Measurements from ENCODE around the gene PCDHGA2. TPM values are rescaled to one million over a fixed set of nuclear protein-coding genes. Genes with fewer than 3 reads are reported as not detected.

Gene PCDHGA2
- total RNA-seq, 1 experiment from 2014 or later, result not detected

DNA sequence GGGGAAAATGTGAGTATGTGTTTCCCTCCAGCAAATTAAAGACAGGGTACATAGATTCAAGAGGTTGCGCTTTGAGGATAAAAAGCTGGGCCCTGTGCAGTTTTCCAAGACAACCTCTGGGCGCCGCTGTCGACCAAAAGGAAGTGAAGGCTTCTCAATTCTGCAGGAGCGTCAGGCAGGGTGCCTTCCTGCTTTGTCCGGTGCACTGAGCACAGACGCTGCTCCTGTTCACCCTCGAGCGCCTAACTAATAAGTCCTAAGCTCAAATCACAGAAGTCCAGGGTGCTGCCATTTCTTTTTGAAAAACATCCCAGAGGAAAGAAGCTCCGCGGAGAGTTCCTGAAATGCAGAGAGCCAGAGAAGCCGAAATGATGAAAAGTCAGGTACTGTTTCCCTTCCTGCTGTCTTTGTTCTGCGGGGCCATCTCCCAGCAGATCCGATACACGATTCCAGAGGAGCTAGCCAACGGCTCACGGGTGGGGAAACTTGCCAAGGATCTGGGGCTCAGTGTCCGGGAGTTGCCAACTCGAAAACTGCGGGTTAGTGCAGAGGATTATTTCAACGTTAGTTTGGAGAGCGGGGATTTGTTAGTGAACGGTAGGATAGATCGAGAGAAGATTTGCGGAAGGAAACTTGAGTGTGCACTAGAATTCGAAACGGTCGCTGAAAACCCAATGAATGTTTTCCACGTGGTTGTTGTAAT is 11.5 kb downstream of the PCDHGA2 start, which contains the start of gene PCDHGB1:
PCDHGB1 (plus strand) TSS at position 183 of the 703 bp plus-strand sequence; CDS start at position 345, 162 bp downstream.
- BruUV-seq (replicated peaks), result no TSS peak
- no peak within 1 kb of the TSS for H3K27ac ChIP-seq (ENCODE audit: low read length)
- H3K4me1 ChIP-seq (ENCODE audit: insufficient read depth, low read length), result no peaks in the 10 kb centered on the region
- H3K27me3 ChIP-seq (ENCODE audit: low read length), result no peaks in the 10 kb centered on the region
- ATAC-seq (no peak), DNase-seq (no peak)
- no peaks in the 10 kb centered on the region for H3K9me2 ChIP-seq (replicated peaks; ENCODE audit: low read length)
- ChIA-PET CTCF (no interaction called here), POLR2A (ENCODE audit: unreplicated experiment) (no interaction called here)
- H3K9me3 ChIP-seq (ENCODE audit: low read length), result no peaks in the 10 kb centered on the region
- no peaks in the 10 kb centered on the region for H4K20me1 ChIP-seq (ENCODE audit: low read length)
- no peak within 1 kb of the TSS for H2AFZ ChIP-seq (ENCODE audit: low read length)
- no peak for TF ChIP-seq CTCF (conservative IDR thresholded peaks at IDR 0.05; ENCODE audit: low read depth, low read length)
- TF ChIP-seq EZH2 (IDR thresholded peaks at IDR 0.05; ENCODE audit: low read length, unreplicated experiment), result no peak
- TF ChIP-seq EZH2phosphoT487 (IDR thresholded peaks at IDR 0.05; ENCODE audit: borderline replicate concordance, low read length), result no peak
- no peaks in the 10 kb centered on the region for H3K36me3 ChIP-seq (ENCODE audit: low read depth, low read length)
- intact Hi-C loops (cut with micrococcal nuclease), result no loop called here
- H3K4me2 ChIP-seq (ENCODE audit: low read length), result no peak within 1 kb of the TSS
- no peak within 1 kb of the TSS for H3K4me3 ChIP-seq (ENCODE audit: low read length)
- no peaks in the 10 kb centered on the region for H3F3A ChIP-seq (ENCODE audit: low read length, unreplicated experiment)
- H3K9ac ChIP-seq (ENCODE audit: low read length), result no peak within 1 kb of the TSS
- H3K79me2 ChIP-seq (ENCODE audit: low read length), result no peaks in the 10 kb centered on the region

DNA sequence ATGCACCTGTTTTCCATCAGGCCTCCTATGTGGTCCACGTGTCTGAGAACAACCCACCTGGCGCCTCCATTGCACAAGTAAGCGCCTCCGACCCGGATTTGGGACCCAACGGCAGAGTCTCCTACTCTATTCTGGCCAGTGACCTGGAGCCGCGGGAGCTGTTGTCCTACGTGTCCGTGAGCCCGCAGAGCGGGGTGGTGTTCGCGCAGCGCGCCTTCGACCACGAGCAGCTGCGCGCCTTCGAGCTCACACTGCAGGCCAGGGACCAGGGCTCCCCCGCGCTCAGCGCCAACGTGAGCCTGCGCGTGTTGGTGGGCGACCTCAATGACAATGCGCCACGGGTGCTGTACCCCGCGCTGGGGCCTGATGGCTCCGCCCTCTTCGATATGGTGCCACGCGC is 13.0 kb downstream of the PCDHGA2 start:
- Histone ChIP-seq H3K9me2 (replicated peaks; ENCODE audit: low read length) (no peaks in the 10 kb centered on the region), H3K36me3 (ENCODE audit: low read depth, low read length) (no peaks in the 10 kb centered on the region), H3K9ac (ENCODE audit: low read length) (no peak overlapping the region), H2AFZ (ENCODE audit: low read length) (no peak overlapping the region), H3K4me1 (ENCODE audit: insufficient read depth, low read length) (no peaks in the 10 kb centered on the region), H4K20me1 (ENCODE audit: low read length) (no peaks in the 10 kb centered on the region), H3K9me3 (ENCODE audit: low read length) (no peaks in the 10 kb centered on the region), H3K79me2 (ENCODE audit: low read length) (no peaks in the 10 kb centered on the region), H3K4me3 (ENCODE audit: low read length) (no peak overlapping the region), H3F3A (ENCODE audit: low read length, unreplicated experiment) (no peaks in the 10 kb centered on the region), H3K4me2 (ENCODE audit: low read length) (no peak overlapping the region), H3K27ac (ENCODE audit: low read length) (no peak overlapping the region), H3K27me3 (ENCODE audit: low read length) (no peaks in the 10 kb centered on the region)
- POLR2A ChIA-PET (ENCODE audit: unreplicated experiment), result no interaction called here
- BruUV-seq (replicated peaks), result no TSS peak
- CTCF ChIA-PET, result no interaction called here
- DNase-seq (no peak), ATAC-seq (no peak)
- intact Hi-C loops (cut with micrococcal nuclease), result no loop called here
- TF ChIP-seq EZH2phosphoT487 (IDR thresholded peaks at IDR 0.05; ENCODE audit: borderline replicate concordance, low read length), result no peak
- TF ChIP-seq CTCF (conservative IDR thresholded peaks at IDR 0.05; ENCODE audit: low read depth, low read length), result no peak
- no peak for TF ChIP-seq EZH2 (IDR thresholded peaks at IDR 0.05; ENCODE audit: low read length, unreplicated experiment)

- Histone ChIP-seq H3K27ac (ENCODE audit: low read length) (no peak within 1 kb of the TSS), H3K9me3 (ENCODE audit: low read length) (no peaks in the 10 kb centered on the region), H3K4me1 (ENCODE audit: insufficient read depth, low read length) (no peaks in the 10 kb centered on the region), H3K36me3 (ENCODE audit: low read depth, low read length) (no peaks in the 10 kb centered on the region), H3K27me3 (ENCODE audit: low read length) (no peaks in the 10 kb centered on the region), H3K4me2 (ENCODE audit: low read length) (no peak within 1 kb of the TSS), H3K9me2 (replicated peaks; ENCODE audit: low read length) (no peaks in the 10 kb centered on the region), H4K20me1 (ENCODE audit: low read length) (no peaks in the 10 kb centered on the region), H3K9ac (ENCODE audit: low read length) (no peak within 1 kb of the TSS), H2AFZ (ENCODE audit: low read length) (no peak within 1 kb of the TSS), H3F3A (ENCODE audit: low read length, unreplicated experiment) (no peaks in the 10 kb centered on the region), H3K79me2 (ENCODE audit: low read length) (no peaks in the 10 kb centered on the region), H3K4me3 (ENCODE audit: low read length) (no peak within 1 kb of the TSS)
- intact Hi-C loops (cut with micrococcal nuclease), result no loop called here
- CTCF ChIA-PET, result no interaction called here
- no TSS peak for BruUV-seq (replicated peaks)
- ATAC-seq (no peak), DNase-seq (no peak)
- TF ChIP-seq EZH2 (IDR thresholded peaks at IDR 0.05; ENCODE audit: low read length, unreplicated experiment) (no peak), CTCF (conservative IDR thresholded peaks at IDR 0.05; ENCODE audit: low read depth, low read length) (peak; percentile 41), EZH2phosphoT487 (IDR thresholded peaks at IDR 0.05; ENCODE audit: borderline replicate concordance, low read length) (no peak)
- POLR2A ChIA-PET (ENCODE audit: unreplicated experiment), result no interaction called here
Observed at GRCh38 chr5:141354900-141355469, 16.4 kb downstream of the PCDHGA2 start, which contains the start of gene PCDHGA4. TSS of gene PCDHGA4 (plus strand) at chr5:141355021. CDS start at chr5:141355108, 87 bp downstream.
